ENCODE data around the gene CSNK1D.
A peak's percentile ranks its signal among the peaks of the same experiment; 100 is the strongest.

The CSNK1D gene

DNA sequence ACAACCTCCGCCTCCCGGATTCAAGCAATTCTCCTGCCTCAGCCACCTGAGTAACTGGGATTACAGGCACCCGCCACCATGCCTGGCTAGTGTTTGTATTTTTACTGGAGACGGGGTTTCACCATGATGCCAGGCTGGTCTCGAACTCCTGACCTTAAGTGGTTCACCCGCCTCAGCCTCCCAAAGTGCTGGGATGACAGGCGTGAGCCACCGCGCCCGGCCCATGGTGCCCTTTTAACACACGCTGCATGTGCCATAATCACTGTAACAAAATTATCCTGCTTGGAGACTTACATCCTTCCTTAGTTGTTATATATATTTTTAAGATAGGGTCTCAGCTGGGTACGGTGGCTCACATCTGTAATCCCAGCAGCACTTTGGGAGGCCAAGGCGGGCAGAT, 38.5 kb upstream of the CSNK1D start:
- no peak for DNase-seq (ENCODE audit: low read depth in 1 of 2, low spot score in 1 of 2)

DNA sequence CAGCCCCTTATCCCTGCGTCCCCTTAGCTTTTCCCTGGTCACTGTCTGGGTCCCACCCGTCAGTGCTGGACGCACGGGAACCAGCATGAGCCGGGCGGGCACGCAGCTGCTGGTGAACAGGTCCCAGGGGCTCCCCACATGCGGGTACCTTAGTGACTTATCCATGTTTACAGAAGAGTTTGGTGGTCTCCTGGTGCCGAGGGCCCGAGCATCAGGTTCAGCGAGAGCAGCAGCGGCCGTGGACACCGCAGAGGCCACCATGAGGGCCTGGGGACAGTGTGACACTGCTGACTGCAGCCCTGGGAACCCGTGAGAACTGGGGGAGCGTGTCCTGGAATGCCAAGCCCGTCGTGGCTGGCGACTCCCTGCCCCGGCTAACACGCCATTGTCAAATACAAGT, 37.4 kb upstream of the CSNK1D start:
- DNase-seq (ENCODE audit: low read depth in 1 of 2, low spot score in 1 of 2) = no peak

DNA sequence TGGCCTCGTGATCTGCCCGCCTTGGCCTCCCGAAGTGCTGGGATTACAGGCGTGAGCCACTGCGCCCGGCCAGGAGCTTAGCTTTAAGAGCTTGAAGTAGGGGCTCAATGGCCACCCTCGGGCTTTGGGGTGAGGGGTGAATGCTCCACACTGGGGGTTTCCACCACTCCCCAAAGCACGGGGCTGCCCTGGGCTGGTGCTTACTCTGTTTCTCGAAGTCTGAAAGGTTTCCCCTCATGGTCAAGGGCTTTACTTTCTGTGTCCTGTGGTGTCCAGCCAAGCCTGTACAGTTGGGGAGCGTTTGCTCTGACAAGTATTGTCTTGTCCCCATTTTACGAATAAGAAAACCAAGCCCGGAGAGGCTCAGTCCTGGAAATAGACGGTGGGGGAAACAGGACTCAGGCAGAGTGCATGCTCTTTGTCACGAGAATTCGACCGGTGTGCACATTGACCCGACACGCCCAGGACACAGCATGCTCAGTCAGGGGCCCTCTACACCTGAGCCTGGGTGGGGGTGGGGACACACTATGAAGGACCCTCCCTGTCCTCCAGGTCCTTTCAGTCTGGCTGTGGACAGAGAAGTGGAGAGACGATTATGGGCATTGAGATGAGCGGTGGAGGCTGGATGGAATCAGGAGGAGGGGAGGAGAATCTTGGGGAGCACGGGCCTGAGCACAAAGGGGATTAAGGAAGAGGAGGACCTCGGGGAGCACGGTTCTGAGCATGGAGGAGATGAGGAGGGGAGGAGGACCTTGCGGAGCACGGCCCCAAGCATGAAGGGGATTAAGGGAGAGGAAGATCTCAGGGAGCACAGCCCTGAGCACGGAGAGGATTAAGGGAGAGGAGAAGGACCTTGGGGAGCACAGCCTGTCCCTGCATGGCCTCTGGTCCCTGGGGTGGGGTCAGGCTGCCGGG, 36.4 kb upstream of the CSNK1D start:
- no peak for DNase-seq (ENCODE audit: low read depth in 1 of 2, low spot score in 1 of 2)

DNA sequence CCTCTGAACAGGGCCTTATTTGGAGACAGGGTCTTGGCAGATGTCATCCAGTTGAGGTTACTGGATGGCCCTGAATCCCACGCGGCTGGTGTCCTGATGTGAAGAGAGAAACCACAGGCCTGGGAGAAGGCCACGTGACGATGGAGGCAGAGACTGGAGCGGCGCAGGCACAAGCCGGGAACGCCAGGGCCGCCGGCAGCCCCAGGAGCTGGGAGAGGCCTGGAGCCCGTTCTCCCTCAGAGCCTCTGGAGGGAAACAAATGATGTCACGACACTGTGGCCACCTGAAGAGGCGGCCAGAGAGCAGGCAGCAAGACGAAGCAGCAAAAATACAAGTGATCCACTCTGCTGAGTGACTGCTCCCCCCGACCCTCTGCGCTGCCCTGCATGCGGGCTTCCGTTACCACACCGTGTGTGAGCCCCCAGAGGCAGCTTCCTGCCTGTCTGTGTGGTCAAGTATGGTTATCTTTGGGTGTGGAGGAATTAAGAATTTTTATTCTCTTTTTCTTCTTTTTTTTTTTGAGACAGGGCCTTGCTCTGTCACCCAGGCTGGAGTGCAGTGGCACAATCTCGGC, 32.3 kb upstream of the CSNK1D start:
- DNase-seq (ENCODE audit: low read depth in 1 of 2, low spot score in 1 of 2) = no peak

DNA sequence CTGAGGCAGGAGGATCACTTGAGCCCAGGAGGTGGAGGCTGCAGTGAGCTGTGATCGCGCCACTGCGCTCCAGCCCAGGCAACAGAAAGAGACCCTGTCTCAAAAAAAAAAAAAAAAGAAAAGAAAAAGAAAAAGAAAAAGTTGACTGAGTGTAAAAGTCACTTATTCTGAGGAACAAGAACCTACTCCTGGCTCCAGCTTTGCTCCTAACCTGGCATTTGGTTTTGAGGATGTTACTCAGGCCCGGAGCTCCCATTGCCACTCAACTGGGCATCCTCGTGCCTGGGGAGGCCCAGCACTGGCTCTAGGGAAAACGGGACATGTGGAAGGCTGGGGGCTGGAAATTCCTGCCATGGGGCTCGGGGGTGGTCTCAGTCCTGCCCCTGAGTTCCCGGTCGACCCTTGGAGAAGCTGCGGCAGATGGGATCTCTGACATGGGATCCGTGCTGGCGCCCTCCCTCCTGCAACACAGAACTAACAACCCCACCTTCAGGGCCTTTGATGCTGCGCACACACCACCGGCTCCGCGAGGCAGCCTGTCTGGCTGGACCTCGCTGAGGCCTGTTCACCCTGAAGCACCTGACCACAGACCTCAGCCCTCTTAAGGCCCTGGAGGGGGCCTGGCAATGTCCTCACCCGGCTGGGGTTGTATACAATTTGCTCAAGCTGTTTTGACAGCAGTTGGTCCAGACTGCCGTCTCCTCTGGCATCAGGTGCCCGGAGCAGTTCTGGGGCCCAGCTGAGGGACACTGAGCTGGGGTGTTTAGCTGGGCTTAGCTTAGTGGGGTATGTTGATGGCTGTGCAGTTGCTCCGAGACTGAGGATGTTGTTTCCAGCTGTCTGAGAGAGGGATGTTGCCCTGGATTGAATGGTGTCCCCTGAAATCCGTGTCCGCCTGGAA, 31.6 kb upstream of the CSNK1D start:
- DNase-seq (ENCODE audit: low read depth in 1 of 2, low spot score in 1 of 2) = no peak

DNA sequence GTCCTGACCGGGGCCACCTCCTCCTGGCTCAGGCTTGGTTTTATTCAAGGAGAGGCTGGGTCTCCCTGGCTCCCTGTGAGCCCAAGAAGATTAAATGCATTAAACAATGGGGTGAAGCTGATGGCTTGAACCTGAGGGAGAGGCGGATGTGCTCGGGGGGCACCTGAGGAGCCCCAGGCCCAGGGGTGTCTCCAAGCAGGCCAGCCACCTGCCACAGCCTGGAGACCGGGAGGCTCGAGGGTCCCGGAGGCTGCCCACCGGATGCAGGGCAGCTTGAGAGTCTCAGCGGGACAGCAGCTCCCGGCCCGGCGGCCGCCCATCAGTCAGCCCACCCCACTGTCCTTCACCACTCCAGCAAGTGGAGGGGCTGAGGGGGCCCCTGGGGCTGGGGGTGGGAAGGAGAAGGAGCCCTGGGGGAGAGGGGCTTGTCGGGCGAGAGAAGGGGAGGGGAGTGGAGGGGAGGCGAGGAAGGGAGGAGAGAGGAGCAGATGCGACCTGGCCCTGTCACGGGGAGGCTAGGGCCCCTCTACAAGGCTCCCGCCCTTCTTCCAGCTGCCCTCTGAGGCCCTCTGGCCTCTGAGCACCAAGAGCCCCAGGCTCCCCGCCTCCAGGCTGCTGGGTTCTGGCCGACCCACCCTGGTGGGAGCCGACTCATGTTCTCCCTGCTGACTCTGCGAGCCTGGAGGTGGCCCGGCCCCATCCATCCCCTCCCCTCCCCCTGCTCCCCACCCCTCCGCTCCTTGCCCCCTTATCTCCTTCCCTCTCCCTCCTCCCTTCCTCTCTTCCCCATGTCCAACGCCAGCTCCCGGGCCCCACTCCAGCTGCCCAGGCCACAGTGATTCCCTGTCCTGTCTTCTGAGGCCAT, 30.7 kb upstream of the CSNK1D start:
- DNase-seq (ENCODE audit: low read depth in 1 of 2, low spot score in 1 of 2) = no peak

DNA sequence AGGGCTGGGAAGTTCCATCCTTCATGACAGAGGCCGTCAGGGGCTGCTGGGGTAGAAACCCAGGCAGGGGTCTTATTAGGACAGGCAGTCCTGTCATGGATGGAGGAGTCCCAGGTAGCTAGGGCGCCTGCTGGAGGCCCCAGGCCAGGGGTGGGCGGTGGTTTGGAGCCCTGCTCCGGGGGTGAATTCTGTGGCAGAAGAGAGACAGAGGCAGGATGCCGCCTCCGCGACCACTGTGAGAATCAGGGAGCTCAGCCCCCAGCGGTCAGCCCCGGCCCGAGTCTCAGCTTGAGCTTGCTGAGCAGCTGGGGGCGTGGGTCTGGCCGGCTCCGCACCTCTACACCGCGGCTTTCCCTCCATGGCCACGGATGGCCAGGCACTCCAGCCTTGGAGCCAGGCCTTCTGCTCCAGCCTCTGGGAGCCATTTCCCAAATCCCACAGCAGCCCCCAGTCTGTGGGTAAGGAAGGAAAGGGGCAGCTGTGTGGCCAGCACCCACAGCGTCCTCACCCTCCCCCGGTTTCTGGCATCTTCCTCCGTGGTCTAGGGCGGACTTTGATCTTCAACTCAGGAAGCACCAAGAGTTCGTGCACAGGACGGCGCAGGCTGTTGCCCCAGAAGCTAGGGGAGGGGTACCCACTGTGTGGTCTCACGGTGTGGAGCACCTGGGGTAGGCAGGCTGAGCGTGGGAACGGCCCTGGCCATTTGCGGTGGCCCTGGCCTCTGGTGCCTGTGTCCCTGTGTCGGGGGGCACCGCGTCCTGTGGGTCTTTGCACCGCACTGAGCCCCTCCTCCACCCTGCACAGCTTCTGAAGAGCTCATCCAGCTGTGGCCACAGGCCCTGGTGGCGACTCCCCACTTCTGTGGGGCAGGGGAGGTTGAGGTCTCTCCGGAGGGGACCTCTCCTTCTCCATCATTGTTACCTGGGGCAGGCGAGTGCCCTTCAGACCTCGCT, 29.8 kb upstream of the CSNK1D start:
- no peak for DNase-seq (ENCODE audit: low read depth in 1 of 2, low spot score in 1 of 2)

DNA sequence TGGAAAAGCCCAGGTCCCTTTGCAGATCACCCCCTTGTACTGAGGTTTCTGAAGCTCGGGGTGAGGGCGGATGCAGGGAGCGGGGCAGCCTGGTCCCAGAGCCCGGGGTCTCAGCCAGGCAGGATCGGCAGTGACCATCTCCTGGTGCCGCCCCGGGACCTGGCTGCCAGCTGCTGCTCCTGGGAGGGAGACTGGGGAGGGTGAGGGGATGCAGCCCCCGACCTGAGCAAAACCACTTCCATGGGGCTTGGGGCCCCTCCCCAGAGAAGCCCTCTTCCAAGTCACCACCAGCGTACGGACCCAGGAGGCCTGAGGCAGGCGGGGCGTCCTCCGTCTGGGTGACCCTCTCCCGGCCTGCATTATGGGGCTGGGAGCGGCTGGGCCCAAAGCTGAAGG, 29.1 kb upstream of the CSNK1D start:
- DNase-seq (ENCODE audit: low read depth in 1 of 2, low spot score in 1 of 2) = no peak

DNA sequence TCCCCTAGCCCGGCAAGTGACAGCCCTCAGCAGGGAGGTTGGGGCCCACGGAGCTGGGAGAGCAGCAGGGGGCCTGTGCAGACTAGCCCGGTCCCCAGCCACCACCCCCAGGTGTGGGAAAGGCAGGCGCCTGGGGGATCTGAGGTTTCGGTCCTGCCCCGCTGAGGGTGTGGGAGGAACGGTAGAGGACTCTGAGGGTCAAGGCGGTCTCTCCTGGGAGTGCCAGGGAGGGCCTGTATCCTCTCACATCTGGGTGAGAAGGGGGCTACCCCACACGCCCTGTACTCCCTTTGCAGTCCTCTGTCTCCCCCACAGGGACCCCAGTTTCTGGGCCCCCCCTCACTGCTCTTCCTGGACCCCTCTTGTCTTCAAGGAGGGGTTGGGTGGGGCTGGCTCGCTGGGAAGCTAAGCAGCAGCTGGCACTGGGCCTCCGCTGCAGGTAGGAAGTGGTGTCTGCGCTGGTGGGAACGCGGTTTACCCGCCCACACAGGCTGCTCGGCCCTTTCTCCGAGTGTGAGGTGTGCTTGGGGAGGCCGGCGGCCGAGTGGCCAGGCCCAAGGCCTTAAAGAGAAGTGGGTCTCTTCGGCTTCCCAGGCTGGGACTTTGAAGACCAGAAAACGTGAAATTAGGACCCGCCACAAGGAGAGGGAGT, 28.5 kb upstream of the CSNK1D start:
- DNase-seq (ENCODE audit: low read depth in 1 of 2, low spot score in 1 of 2) = no peak

DNA sequence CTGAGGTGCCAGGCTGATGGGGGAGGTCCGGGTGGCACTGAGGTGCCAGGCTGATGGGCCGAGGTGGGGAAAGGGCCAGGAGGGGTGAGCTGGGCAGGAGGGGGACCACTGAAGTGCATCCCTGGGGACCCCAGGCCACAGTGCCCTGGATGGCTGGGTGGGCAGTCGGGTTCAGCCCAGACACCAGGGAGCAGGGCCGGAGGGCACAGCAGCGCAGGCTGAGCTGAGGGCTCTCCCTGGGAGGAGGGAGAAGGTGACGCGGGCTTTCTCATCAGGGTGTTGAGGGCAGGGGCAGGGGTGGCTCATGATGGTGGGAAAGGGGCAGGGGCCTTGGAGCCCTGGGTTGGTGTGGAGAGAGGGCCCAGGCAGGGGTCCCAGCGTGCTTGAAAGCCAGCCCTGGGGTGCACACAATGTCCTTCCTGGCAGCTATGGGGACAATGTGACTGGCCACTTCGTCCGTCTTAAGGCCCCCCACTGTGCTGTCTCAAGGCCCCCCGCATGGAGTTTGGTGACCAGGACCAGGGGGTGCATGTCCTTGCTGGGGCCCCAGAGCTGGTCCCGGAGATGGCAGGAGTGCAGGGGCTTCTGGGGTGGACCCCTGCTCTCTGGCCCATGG, 27.9 kb upstream of the CSNK1D start:
- no peak for DNase-seq (ENCODE audit: low read depth in 1 of 2, low spot score in 1 of 2)

DNA sequence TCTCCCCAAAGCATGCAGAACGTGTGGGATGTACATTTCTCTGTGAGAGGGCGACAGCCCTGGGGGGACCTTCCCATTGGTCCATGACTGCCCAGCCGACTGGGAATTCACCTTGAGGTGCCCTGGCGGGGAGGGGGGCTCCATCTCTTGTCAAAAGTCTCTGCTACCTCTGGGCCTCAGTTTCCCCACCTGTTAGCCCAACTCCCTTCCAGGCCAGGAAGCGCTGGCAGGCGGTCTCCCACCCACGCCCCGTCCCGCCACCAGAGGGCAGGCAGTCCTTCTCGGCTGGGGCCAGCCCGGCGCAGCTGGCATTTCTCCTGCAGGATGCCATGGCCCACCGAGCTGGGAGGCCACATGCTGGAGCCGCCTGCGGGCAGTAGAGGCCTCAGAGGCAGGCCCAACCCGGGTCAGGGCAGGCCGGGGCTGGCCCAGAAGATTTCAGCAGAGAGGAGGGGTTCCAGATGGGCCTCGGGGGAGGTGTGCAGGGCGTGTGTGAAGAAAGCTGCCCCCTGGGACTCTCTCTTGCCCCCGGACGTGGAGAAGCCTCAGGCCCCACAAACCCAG, 27.3 kb upstream of the CSNK1D start:
- no peak for DNase-seq (ENCODE audit: low read depth in 1 of 2, low spot score in 1 of 2)

DNA sequence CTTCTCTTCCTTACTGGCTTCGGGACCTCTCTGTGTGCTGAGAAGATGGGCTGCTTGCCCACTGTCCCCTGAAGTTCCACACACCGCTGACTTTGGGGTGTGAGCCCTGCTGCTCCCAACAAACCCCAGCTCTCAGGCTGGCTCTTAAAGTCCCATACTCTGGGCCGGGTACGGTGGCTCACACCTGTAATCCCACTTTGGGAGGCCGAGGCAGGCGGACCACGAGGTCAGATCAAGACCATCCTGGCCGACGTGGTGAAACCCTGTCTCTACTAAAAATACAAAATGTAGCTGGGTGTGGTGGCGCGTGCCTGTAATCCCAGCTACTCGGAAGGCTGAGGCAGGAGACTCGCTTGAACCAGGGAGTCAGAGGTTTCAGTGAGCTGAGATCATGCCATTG, 26.7 kb upstream of the CSNK1D start:
- no peak for DNase-seq (ENCODE audit: low read depth in 1 of 2, low spot score in 1 of 2)

DNA sequence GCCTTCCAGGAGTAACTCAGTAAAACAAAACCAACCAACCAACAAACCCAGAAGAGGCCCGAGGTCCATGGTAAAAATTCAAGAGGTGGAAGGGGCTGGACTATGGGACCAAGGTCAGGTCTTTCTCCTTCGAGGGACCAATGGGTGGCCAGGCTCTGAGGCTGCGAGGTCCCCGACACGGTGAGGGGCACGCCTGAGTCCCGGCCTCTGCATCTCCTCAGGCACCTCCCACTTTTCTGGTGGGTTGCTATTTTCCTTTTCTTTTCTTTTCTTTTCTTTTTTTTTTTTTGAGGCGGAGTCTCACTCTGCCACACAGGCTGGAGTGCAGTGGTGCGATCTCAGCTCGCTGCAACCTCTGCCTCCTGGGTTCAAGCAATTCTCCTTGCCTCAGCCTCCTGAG, 26.0 kb upstream of the CSNK1D start:
- no peak for DNase-seq (ENCODE audit: low read depth in 1 of 2, low spot score in 1 of 2)

DNA sequence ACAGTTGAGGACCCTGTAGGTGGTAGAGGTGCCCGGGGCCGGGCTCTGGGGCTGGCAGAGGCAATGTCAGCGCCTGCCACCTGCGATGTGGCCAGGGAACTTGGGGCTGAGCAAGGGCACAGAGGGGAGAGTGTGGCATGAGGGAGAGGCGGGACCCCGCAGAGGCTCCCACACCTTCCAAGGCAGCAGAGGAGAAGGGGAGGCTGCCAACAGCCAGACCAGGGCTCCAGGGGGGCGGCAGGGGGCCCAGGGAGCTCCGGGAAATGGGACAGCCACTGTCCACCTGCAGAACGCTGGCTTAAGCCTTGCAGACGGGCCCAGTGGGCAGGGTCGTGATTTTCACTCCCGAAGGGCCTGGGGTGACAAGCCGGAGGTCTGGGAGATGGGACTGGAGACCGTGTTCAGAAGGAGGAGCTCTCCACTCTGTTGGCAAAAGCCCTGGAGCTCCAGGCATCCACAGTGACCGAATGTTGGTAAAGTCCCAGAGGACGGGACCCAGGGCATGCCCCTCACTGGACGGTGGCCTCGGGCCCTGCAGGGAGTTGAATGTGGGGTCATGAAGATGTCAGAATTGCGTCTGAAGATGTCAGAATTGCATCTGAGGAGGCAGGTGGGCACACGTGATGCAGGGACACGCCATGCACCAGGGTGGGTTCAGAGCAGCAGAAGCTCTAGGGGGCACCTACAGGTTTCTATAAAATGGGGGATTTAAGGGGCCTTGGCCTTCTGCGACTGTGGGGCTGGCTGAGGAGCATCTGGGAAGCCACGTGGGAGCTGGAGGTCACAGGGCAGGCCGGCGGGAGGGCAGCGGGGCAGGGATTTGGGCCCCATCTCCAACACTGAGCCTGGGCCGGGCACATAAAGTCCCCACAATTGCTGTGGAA, 25.3 kb upstream of the CSNK1D start:
- DNase-seq (ENCODE audit: low read depth in 1 of 2, low spot score in 1 of 2) = no peak

DNA sequence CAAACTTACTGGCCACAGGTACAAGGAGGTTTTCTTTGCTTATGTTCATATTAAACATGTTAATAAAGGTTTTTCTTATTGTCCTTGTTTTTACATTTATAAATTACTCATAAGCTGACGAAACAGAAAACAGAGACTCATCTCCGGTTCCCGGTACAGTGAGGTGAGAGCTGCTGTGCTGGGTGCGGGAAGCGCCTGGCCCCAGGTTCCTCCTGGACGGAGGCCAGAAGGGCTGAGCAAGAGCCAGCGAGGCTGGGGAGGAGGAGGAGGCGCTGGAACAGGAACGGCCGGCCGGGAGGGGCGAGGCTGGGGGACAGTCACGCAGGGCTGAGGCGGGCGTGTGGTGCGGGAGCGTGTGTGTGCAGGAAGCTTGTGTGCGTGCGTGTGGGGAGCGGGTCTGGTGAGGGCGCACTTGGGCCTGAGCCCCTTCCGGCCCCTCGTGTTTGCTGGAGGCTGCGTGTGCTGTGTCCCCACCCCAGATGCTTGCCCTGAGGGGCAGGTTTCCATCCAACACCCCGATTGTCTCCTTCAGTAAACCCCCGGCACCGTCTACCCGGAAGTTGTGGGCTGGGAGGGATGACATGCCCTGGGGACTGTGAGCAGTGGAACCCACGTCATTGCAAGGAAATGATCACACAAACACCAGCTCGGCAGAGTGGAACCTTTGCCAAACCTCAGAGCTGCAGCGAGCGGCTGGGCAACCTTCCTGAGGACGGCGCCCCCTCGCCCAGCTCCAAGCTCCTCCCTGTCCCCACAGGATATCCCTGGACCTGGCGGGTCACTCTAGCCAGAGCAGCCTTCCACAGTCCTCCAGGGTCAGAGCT, 24.4 kb upstream of the CSNK1D start:
- DNase-seq (ENCODE audit: low read depth in 1 of 2, low spot score in 1 of 2) = peak; percentile 76 to 95

DNA sequence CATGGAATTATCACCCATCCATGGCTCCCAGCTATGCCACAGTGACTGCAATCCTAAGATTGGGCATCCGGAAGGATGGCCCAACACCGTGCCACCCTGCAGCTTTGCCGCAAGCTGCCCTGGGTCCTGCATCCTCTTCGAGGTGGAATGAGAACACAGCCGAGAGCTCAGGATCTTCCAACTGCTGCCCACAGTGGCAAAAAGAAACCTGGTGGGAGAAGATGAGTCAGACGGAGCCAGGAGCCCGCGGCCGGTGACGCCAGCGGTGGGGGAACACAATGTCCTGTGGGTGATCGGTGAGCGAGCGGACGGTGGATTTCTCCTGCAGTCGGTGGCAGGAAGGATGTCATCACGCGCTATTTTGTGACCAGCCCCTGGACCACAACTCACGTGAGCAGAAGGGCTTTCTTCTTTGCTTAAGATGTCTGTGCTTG, 23.8 kb upstream of the CSNK1D start:
- peak in 1 of 2 donors; percentile 82 for DNase-seq (ENCODE audit: low read depth in 1 of 2, low spot score in 1 of 2)
